Iris pigment epithelial cell (primary cell): ENCODE results near the gene ENTPD8.

ENCODE experiments used
- DNase-seq: peaks from one replicate; pipeline ENCODE4 v3.0.0-alpha.2; 2011; ENCODE audit warnings: low read depth

The ENTPD8 gene

GRCh38 chr9:137447722-137448601, 6.8 kb upstream of the ENTPD8 start:
- no peak for DNase-seq

- no peak for DNase-seq
Measured at GRCh38 chr9:137446851-137447471, 5.8 kb upstream of the ENTPD8 start.

- DNase-seq, result no peak
Measured at GRCh38 chr9:137445930-137446431, 4.8 kb upstream of the ENTPD8 start.

- DNase-seq, result peak; percentile 74
Measured at GRCh38 chr9:137445275-137445807, 4.2 kb upstream of the ENTPD8 start.

DNA sequence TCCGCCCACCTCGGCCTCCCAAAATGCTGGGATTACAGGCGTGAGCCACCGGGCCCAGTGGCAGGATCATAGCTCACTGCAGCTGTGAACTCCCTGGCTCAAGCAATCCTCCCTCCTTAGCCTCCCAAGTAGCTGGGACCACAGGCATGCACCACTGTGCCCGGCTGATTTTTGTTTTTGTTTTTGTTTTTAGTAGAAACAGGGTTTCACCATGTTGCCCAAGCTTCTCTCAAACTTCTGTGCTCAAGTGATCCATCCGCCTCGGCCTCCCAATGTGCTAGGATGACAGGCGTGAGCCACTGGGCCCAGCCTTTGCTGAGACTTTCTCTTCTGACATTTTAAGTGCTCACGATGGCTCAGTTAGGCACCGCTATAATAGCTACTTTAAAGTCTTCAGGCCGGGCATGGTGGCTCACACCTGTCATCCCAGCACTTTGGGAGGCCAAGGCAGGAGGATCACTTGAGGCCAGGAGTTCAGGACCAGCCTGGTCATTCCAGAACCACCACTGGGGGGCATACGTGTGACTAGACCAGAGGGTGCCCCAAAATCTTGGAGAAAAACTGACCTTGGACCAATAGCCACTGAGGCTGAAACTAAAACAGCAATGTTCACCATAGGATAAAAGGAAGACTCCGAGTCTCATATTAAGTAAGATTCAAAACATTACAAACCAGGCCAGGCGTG, 3.1 kb upstream of the ENTPD8 start:
- no peak for DNase-seq

- no peak for DNase-seq
Measured at GRCh38 chr9:137441935-137442321, 771 bp upstream of the ENTPD8 start.

DNA sequence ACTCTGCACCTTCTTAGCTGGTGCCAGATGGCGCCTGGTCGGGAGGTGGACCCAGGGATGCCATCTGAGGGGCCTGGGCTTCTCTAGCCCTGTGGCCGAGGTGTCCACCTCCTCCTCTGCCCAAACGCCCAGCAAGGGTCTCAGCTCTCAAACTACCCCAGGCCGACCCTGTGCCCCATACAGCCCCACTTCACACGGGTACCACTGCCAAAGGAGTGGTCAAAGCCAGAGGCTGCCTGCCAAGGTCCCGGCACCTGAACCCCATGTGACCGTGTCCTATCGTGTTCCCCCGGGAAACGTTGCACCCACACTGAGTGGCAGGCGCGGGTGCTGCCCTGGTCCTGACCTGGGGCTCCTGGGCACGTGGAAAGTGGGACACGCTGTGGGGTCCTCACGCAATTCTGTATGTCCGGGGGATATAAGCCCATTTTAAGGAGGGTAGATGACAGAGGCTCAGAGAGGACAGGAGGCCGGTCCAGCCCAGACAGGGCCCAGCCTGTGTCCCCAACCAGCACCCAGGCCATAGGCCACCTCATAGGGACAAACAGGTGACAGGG, 1.9 kb downstream of the ENTPD8 start:
- DNase-seq, result no peak

- no peak for DNase-seq
Measured at GRCh38 chr9:137438591-137439157, 2.5 kb downstream of the ENTPD8 start.

DNA sequence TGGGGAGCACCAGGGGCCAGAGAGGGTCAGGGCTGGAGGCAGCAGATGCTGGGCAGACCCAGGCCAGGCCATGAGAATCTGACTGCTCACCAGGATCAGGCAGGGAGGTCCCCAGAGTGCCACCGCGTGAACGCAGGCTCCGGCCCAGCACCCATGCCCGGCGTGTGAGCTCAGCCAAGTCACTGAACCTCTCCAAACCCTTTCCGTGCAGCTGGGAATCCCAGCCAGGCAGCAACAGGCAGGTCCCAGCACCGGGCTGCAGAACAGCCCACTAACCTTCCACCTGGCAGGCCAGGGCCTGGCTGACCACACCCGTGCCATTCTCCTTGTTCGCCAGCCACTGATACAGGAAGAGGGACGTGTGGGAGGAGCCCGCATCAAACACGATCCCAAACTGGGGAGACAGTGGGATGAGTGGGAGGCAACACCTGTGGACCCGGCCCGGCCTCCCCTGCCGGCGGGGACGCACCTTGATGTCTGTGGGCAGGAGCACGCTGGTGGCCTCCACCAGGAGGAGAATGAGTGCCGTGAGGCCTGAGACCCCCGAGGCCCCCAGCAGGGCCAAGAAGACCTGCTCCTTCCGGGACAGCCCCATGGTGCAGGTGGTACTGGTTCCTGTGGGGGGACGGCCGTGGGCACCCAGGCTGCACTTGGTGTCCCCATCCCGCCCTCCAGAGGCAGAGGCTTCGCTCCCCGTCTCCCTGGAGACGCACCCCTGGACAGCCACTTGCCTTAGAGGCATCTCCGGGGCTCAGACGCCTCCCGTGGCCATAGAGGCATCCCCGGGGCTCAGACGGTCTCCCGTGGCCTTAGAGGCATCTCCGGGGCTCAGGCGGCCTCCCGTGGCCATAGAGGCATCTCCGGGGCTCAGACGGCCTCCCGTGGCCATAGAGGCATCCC, 3.2 kb downstream of the ENTPD8 start:
- no peak for DNase-seq

- no peak for DNase-seq
Measured at GRCh38 chr9:137436761-137437600, 4.2 kb downstream of the ENTPD8 start.

GRCh38 chr9:137435980-137436760, 5.0 kb downstream of the ENTPD8 start:
- peak; percentile 85 for DNase-seq

- DNase-seq, result no peak
Measured at GRCh38 chr9:137435381-137435891, 5.7 kb downstream of the ENTPD8 start.

DNA sequence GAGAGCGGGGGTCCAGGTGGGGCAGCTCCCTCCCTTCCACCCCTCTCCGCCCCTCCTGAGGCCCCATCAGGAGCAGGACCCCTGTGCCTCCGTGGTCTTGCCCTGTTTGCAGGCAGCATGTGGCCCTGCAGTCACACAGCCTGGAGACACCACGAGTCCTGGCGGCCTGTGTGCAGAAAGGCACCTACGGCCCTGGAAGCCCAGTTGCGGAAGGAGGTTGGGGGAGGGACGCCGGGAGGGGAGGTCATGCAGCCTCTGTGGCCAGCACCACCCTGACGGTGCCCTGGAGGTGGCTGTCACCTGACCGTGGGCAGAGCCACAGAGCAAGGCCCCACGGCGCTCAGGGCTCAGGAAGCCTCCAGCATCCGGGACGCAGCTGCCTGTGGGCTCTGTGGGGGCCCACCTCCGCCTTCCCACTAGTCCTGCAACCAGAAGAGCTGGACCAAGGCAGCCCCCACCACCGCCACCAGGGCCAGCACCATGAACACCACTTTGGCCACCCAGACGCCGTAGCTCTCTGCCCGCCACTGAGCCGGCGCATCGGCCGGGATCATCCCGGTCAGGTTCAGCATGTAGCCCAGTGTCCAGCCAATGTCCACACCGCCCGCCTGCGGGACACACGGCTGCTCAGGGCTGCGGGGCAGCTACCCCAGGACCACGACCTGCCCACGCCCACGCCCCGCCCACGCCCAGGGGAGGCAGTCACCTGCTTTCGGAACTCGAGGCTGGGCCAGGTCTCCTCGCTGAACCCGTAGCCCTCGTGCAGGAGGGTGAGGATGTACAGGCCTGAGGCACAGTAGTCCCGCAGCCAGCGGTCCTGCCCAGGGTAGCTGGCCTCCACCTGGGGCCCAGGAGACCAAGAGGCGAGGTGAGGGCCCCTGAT, 6.4 kb downstream of the ENTPD8 start:
- DNase-seq, result no peak

GRCh38 chr9:137433916-137434431, 7.2 kb downstream of the ENTPD8 start:
- no peak for DNase-seq

DNA sequence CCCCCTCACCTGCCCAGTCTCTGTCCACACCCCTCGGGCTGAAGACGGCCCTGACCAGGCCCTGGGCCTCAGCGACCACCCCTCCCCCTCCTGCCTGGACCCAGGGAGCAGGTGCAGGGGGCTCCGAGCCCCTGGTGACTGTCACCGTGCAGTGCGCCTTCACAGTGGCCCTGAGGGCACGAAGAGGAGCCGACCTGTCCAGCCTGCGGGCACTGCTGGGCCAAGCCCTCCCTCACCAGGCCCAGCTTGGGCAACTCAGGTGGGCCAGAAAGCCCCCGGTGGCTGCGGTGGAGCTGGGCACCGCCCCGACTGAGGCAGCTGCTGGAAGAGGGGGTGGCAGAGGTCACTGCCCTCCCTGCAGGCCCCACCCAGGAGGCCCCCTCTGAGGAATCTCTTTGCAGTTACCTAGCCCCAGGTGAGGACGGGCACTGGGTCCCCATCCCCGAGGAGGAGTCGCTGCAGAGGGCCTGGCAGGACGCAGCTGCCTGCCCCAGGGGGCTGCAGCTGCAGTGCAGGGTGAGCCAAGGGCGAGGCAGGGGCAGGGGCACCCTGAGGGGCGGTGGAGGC, 7.7 kb downstream of the ENTPD8 start:
- DNase-seq, result no peak

GRCh38 chr9:137432687-137433348, 8.3 kb downstream of the ENTPD8 start:
- no peak for DNase-seq
